ENCODE results near the gene GRM1.

DNA sequence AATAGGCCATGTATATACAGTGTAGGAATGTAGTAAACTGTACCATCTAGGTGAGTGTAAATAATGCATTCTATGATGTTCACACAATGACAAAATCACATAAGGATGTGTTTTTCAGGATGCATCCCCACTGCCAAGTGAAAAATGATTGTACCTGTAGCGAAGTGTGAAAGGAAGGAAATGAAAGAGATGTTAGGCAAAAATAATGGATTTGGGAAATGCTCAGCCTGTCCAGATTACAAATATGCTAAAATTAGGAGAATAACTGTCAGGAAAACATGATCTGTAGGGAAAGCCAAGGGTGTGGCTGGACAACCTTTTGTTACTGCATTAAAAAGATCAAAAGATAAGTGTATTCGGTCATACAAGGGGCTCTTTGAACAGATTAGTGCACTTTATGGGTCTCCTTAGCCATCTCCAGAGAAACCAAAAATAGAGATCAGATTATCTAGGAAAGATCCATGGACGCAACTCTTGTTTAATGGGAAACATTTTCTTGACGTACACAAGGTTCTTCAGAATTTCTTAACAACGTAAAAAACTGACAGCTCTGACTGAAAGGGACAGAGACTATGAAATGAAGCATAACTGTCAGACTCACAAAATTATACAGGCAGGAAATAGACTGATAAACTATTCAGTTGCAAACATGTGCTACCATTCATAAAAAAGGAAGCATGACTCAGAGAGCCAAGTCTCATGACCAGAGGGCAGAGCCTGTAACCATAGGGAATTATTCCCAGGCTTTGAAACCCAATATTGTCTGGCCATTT is 261.1 kb downstream of the GRM1 start:
- TF ChIP-seq CTCF (IDR thresholded peaks at IDR 0.05) (no peak), POLR2A (IDR thresholded peaks at IDR 0.05) (no peak)

Data from prostate gland (tissue), 2 donors.